Stomach (tissue), 4 donors: Measurements from ENCODE around the gene RPS16.

ENCODE experiments used
- CTCF ChIP-seq, 7 experiments: fragments of 450-650 bp in 4 of 7; fragments of 200-600 bp in 3 of 7; sonication (generic) in 3 of 7; IDR thresholded peaks; one replicate each; pipeline ENCODE4 v1.5.1; 2016 to 2019; ENCODE audit warnings: antibody characterized with exemption in 7 of 7, control low read depth in 2 of 7, mild to moderate bottlenecking in 1 of 7
- POLR2AphosphoS5 ChIP-seq, 3 donors: sonication (generic); formaldehyde crosslinking; IDR thresholded peaks; one replicate each; pipeline ENCODE4 v1.6.1; 2016; ENCODE audit warnings: antibody characterized with exemption in 3 of 3

- TF ChIP-seq POLR2AphosphoS5 (IDR thresholded peaks at IDR 0.05), result no peak
- TF ChIP-seq CTCF (IDR thresholded peaks at IDR 0.05), result no peak
Measured at GRCh38 chr19:39446365-39447084, 10.8 kb upstream of the RPS16 start.
